Neuronal stem cell (in vitro differentiated cells): ENCODE results near the gene PARD3.

ENCODE experiments used
- DNase-seq: peaks from one replicate; pipeline ENCODE4 v3.0.0-alpha.2; 2013; ENCODE audit warnings: low spot score
- H2AFZ ChIP-seq: one replicate; pipeline ENCODE4 v1.6.1; 2013; ENCODE audit warnings: mild to moderate bottlenecking, low read length, inconsistent platforms
- H2AK5ac ChIP-seq: 2 replicates; pipeline ENCODE4 v1.6.1; 2013; ENCODE audit warnings: low read depth, mild to moderate bottlenecking, inconsistent platforms, low read length, moderate library complexity, mixed read lengths
- H2BK120ac ChIP-seq: 2 replicates; pipeline ENCODE4 v1.6.1; 2013; ENCODE audit warnings: low read depth, mild to moderate bottlenecking, inconsistent platforms, low read length, moderate library complexity, mixed read lengths
- H2BK12ac ChIP-seq: one replicate; pipeline ENCODE4 v1.6.1; 2013; ENCODE audit warnings: low read length, inconsistent platforms
- H2BK15ac ChIP-seq: 2 replicates; pipeline ENCODE4 v1.6.1; 2013; ENCODE audit warnings: mild to moderate bottlenecking, low read length, inconsistent platforms, mixed read lengths
- H2BK5ac ChIP-seq: one replicate; pipeline ENCODE4 v1.6.1; 2013; ENCODE audit warnings: inconsistent platforms, mild to moderate bottlenecking, low read length, moderate library complexity
- H3K14ac ChIP-seq: one replicate; pipeline ENCODE4 v1.6.1; 2013; ENCODE audit warnings: low read length, inconsistent platforms
- H3K18ac ChIP-seq: 2 replicates; pipeline ENCODE4 v1.6.1; 2013; ENCODE audit warnings: low read length, inconsistent platforms
- H3K23ac ChIP-seq: 2 replicates; pipeline ENCODE4 v1.6.1; 2013; ENCODE audit warnings: low read depth, mild to moderate bottlenecking, mixed read lengths, low read length, inconsistent platforms; ENCODE audit not compliant: poor library complexity
- H3K27ac ChIP-seq: replicated peaks from 3 replicates; pipeline ENCODE4 v1.5.1; 2013; ENCODE audit warnings: low read length, inconsistent platforms
- H3K27me3 ChIP-seq, 3 experiments: 2 replicates each; pipeline ENCODE4 v1.6.1; 2013; ENCODE audit warnings: low read length in 3 of 3, mild to moderate bottlenecking in 2 of 3, inconsistent platforms in 1 of 3, low read depth in 1 of 3, mixed read lengths in 1 of 3, moderate library complexity in 1 of 3; ENCODE audit not compliant: control insufficient read depth in 3 of 3, insufficient read depth in 3 of 3
- H3K36me3 ChIP-seq, 2 donors: replicated peaks in 1 of 2; 2 replicates each; pipeline ENCODE4 v1.6.1; 2013; ENCODE audit warnings: low read length in 2 of 2; ENCODE audit not compliant: control insufficient read depth in 2 of 2, insufficient read depth in 2 of 2
- H3K4ac ChIP-seq: 2 replicates; pipeline ENCODE4 v1.6.1; 2013; ENCODE audit warnings: inconsistent platforms, mild to moderate bottlenecking, low read length, moderate library complexity
- H3K4me1 ChIP-seq, 2 donors: 1 replicate in 1 of 2; 2 replicates in 1 of 2; pipeline ENCODE4 v1.6.1; 2013; ENCODE audit warnings: low read length in 2 of 2, low read depth in 1 of 2; ENCODE audit not compliant: control insufficient read depth in 2 of 2, insufficient read depth in 1 of 2
- H3K4me2 ChIP-seq: one replicate; pipeline ENCODE4 v1.6.1; 2013; ENCODE audit warnings: mild to moderate bottlenecking, low read length, inconsistent platforms; ENCODE audit not compliant: insufficient read depth, poor library complexity, severe bottlenecking
- H3K4me3 ChIP-seq, 2 donors: 2 replicates each; pipeline ENCODE4 v1.5.1; 2013; ENCODE audit warnings: low read length in 2 of 2, mild to moderate bottlenecking in 2 of 2, inconsistent platforms in 1 of 2, moderate library complexity in 1 of 2
- H3K79me1 ChIP-seq: one replicate; pipeline ENCODE4 v1.6.1; 2013; ENCODE audit warnings: low read depth, mild to moderate bottlenecking, inconsistent platforms, low read length, moderate library complexity
- H3K9ac ChIP-seq: one replicate; pipeline ENCODE4 v1.6.1; 2013; ENCODE audit warnings: mild to moderate bottlenecking, low read depth, low read length, inconsistent platforms; ENCODE audit not compliant: poor library complexity
- H3K9me3 ChIP-seq, 2 donors: replicated peaks in 1 of 2; 2 replicates each; pipeline versions ENCODE3 to v1.6.1; 2013; ENCODE audit warnings: low read length in 2 of 2, mild to moderate bottlenecking in 2 of 2, inconsistent platforms in 1 of 2, low read depth in 1 of 2, mixed read lengths in 1 of 2, moderate library complexity in 1 of 2; ENCODE audit not compliant: control insufficient read depth in 2 of 2, insufficient read depth in 1 of 2
- H4K8ac ChIP-seq: one replicate; pipeline ENCODE4 v1.6.1; 2013; ENCODE audit warnings: low read depth, mild to moderate bottlenecking, inconsistent platforms, low read length, moderate library complexity
- H4K91ac ChIP-seq: one replicate; pipeline ENCODE4 v1.6.1; 2013; ENCODE audit warnings: low read length, low read depth, mild to moderate bottlenecking, inconsistent platforms; ENCODE audit not compliant: poor library complexity
- WGBS, 2 donors: extraction: QIAGEN DNeasy Blood & Tissue Kit; methylation state at CpG; one replicate each; pipeline ENCODE4 v1.1.7; 2013; ENCODE audit warnings: missing lambda C conversion rate in 2 of 2, mixed read lengths in 1 of 2; ENCODE audit not compliant: insufficient read length in 2 of 2, insufficient replicate concordance in 1 of 2; ENCODE audit errors: extremely low coverage in 2 of 2; 5-methylcytosine and 5-hydroxymethylcytosine counted together

Gene PARD3

DNA sequence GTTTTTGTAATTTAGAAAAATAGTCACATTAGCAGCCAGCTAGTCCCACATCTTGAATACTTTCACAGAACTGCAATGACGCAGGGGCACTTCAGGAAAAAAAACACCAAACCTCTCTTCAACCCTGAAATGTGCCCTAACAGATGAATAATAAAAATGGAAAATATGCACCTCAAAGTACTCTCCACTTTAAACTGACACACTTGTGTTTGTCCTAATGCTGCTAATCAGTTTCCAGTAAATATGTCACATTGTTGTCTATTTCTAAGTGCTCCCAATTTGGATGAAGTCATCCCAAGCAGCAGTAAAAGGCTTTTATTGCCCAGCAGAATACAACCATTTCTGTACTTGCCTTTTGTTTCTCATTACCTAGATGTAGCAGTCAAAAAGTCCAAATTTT, 86.7 kb downstream of the PARD3 start:
- H3K14ac ChIP-seq = no peak overlapping the region
- no peak for DNase-seq
- no peak overlapping the region for H2BK15ac ChIP-seq
- H3K9me3 ChIP-seq = no peaks in the 10 kb centered on the region
- no peak overlapping the region for H2AK5ac ChIP-seq
- WGBS, 2 donors = no CpG with 5 or more reads among the region's 1 CpG
- peaks cover 2 to 9% of the 10 kb centered on the region in 2 donors for H3K4me1 ChIP-seq
- H3K4ac ChIP-seq = no peak overlapping the region
- no peak overlapping the region for H2BK120ac ChIP-seq
- no peak overlapping the region for H2AFZ ChIP-seq
- H3K27ac ChIP-seq = no peak overlapping the region
- no peak overlapping the region for H4K8ac ChIP-seq
- no peak overlapping the region for H3K4me2 ChIP-seq
- H3K23ac ChIP-seq = no peak overlapping the region
- no peak overlapping the region for H3K9ac ChIP-seq
- no peak overlapping the region for H4K91ac ChIP-seq
- H3K36me3 ChIP-seq = no peaks in the 10 kb centered on the region
- H2BK12ac ChIP-seq = no peak overlapping the region
- peaks cover 7% of the 10 kb centered on the region for H3K79me1 ChIP-seq
- no peak overlapping the region for H3K18ac ChIP-seq
- no peak overlapping the region for H2BK5ac ChIP-seq
- H3K27me3 ChIP-seq = no peaks in the 10 kb centered on the region
- no peak overlapping the region for H3K4me3 ChIP-seq

DNA sequence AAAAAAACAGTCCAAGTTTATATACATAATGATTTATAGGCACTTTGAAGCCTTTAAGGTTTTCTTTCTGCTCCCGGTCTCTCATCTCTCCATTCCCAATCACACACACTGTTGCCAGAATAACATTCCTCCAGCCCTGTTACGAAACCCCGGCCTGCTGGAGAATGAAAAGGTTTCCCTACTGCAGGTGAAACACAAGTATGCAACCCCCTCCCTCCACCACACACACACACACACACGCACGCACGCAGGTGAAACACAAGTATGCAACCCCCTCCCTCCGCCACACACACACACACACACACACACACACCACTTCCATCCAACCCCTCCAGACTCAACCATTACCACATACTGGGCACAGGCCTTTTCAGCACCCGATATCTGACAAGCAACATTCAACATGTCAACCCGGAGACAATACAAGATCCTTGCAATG, 87.5 kb downstream of the PARD3 start:
- Histone ChIP-seq H4K91ac (no peak overlapping the region), H2AK5ac (no peak overlapping the region), H2BK120ac (no peak overlapping the region), H3K9me3 (no peaks in the 10 kb centered on the region), H3K4ac (no peak overlapping the region), H3K4me2 (no peak overlapping the region), H3K27ac (no peak overlapping the region), H3K4me3 (no peak overlapping the region), H2BK15ac (no peak overlapping the region), H3K18ac (no peak overlapping the region), H3K36me3 (no peaks in the 10 kb centered on the region), H4K8ac (no peak overlapping the region), H2AFZ (no peak overlapping the region), H3K4me1 (peaks cover 2 to 9% of the 10 kb centered on the region in 2 donors), H3K14ac (no peak overlapping the region), H2BK5ac (no peak overlapping the region), H3K27me3 (no peaks in the 10 kb centered on the region), H3K9ac (peak overlapping the region; percentile 12), H3K23ac (no peak overlapping the region), H2BK12ac (no peak overlapping the region), H3K79me1 (peaks cover 5% of the 10 kb centered on the region)
- no CpG with 5 or more reads among the region's 9 CpGs for WGBS, 2 donors
- DNase-seq = no peak

DNA sequence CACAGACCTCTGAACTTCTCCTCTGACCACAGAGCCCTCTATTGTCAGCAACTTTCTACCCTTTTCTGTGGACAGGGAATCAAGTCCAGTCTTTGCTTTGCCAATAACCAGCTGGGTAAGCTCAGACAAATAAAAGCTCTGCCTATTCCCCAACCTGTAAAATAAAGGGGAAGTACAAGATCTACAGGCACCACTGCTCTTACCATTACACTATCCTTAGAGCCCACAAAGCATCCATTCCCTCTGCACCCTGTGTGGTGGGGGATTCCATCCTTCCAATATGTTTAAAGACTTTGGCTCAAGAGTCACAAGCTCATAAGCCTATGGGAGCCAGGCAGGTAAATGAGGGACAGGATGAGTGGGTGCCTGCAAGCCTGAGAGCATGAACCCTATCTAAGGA, 88.2 kb downstream of the PARD3 start:
- Histone ChIP-seq H3K18ac (no peak overlapping the region), H3K4me3 (no peak overlapping the region), H3K23ac (no peak overlapping the region), H3K9ac (no peak overlapping the region), H2BK120ac (no peak overlapping the region), H2BK15ac (no peak overlapping the region), H3K14ac (no peak overlapping the region), H3K4ac (no peak overlapping the region), H2BK12ac (no peak overlapping the region), H3K4me2 (no peak overlapping the region), H3K9me3 (no peaks in the 10 kb centered on the region), H4K91ac (no peak overlapping the region), H3K27ac (no peak overlapping the region), H2BK5ac (no peak overlapping the region), H3K36me3 (no peaks in the 10 kb centered on the region), H3K4me1 (peaks cover 2 to 9% of the 10 kb centered on the region in 2 donors), H3K79me1 (peaks cover 5% of the 10 kb centered on the region), H4K8ac (no peak overlapping the region), H2AK5ac (no peak overlapping the region), H3K27me3 (no peaks in the 10 kb centered on the region), H2AFZ (no peak overlapping the region)
- no peak for DNase-seq

DNA sequence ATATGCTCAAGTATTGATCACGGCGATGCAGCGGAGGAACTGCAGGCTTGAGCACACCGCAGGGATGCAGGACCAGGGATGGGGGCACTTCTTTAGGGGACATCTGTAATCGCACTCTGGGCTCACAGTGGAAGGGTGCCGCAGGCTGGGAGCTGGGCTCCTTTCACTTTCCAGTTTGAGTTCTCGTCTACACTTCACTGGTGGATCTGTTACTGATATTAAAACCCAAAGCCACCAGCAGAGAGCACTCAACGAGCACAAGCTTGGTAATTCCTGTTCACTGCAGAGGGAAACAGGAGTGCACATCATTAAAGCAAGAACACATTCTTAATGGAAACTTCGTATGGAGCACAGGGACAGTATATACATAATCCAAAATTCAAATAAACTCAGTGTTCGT, 91.3 kb downstream of the PARD3 start:
- H2BK5ac ChIP-seq = no peak overlapping the region
- no peak overlapping the region for H2AFZ ChIP-seq
- WGBS, 2 donors = no CpG with 5 or more reads among the region's 10 CpGs
- no peak overlapping the region for H2BK120ac ChIP-seq
- peaks cover 5% of the 10 kb centered on the region for H3K79me1 ChIP-seq
- H2AK5ac ChIP-seq = no peak overlapping the region
- no peak overlapping the region for H3K23ac ChIP-seq
- no peak overlapping the region for H3K9ac ChIP-seq
- no peak overlapping the region for H3K18ac ChIP-seq
- DNase-seq = no peak
- H3K14ac ChIP-seq = no peak overlapping the region
- no peaks in the 10 kb centered on the region for H3K27me3 ChIP-seq
- H3K4me1 ChIP-seq = peaks cover 3 to 10% of the 10 kb centered on the region in 2 donors
- H3K4me2 ChIP-seq = no peak overlapping the region
- no peak overlapping the region for H4K91ac ChIP-seq
- H3K27ac ChIP-seq = no peak overlapping the region
- no peak overlapping the region for H2BK15ac ChIP-seq
- H3K36me3 ChIP-seq = no peaks in the 10 kb centered on the region
- H4K8ac ChIP-seq = no peak overlapping the region
- no peak overlapping the region for H3K4me3 ChIP-seq
- no peak overlapping the region for H3K4ac ChIP-seq
- H3K9me3 ChIP-seq = no peaks in the 10 kb centered on the region
- H2BK12ac ChIP-seq = no peak overlapping the region
